Mucosa of rectum (tissue), 2 donors: ENCODE measurements around the gene ATP2C1.
"Not testable (repeated sequence)": the region's sequence is repeated elsewhere in the genome, so short reads cannot be mapped to it uniquely, and the experiment has no call there.

ENCODE experiments used
- H3K27ac ChIP-seq, 2 donors: one replicate each; pipeline ENCODE4 v1.7.0; 2013; ENCODE audit warnings: inconsistent platforms in 2 of 2, low read depth in 2 of 2, low read length in 2 of 2
- H3K27me3 ChIP-seq, 2 donors: one replicate each; pipeline ENCODE4 v1.7.0; 2013; ENCODE audit warnings: low read length in 2 of 2; ENCODE audit not compliant: control insufficient read depth in 2 of 2, insufficient read depth in 2 of 2
- H3K36me3 ChIP-seq, 2 donors: one replicate each; pipeline ENCODE4 v1.7.0; 2013; ENCODE audit warnings: low read length in 2 of 2; ENCODE audit not compliant: control insufficient read depth in 2 of 2, insufficient read depth in 2 of 2
- H3K4me1 ChIP-seq, 2 donors: one replicate each; pipeline ENCODE4 v1.7.0; 2013; ENCODE audit warnings: low read length in 2 of 2, mild to moderate bottlenecking in 1 of 2; ENCODE audit not compliant: control insufficient read depth in 2 of 2, insufficient read depth in 2 of 2
- H3K4me3 ChIP-seq, 2 donors: one replicate each; pipeline ENCODE4 v1.7.0; 2013; ENCODE audit warnings: low read length in 2 of 2
- H3K9ac ChIP-seq, 2 donors: one replicate each; pipeline ENCODE4 v1.7.0; 2013; ENCODE audit warnings: low read length in 2 of 2, low read depth in 1 of 2, mild to moderate bottlenecking in 1 of 2
- H3K9me3 ChIP-seq, 2 donors: one replicate each; pipeline ENCODE4 v1.7.0; 2013; ENCODE audit warnings: low read length in 2 of 2; ENCODE audit not compliant: control insufficient read depth in 2 of 2
- donor health status: healthy.
- donor health status: Normal muscosa, but diverticular disease.

ATP2C1 gene

DNA sequence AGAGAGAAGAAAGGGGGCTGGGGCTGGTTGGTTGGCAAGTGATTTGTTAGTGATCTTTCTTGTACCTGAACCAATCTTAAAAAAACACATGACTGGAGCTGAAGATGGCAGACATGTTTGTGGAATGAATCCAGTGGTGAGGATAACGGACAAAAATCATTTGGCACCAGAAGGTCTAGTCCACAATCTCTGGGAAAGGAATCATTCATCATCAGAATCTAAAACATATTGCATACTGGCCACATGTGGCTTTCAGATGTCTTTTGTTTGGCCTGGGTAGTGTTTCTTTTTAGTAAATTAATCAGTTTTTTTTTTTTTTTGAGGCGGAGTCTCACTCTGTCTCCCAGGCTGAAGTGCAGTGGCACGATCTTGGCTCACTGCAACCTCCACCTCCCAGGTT is 137.8 kb downstream of the ATP2C1 start:
- Histone ChIP-seq H3K4me3 (no peak overlapping the region), H3K9me3 (no peaks in the 10 kb centered on the region), H3K27ac (no peak overlapping the region), H3K36me3 (no peaks in the 10 kb centered on the region), H3K27me3 (no peaks in the 10 kb centered on the region), H3K4me1 (peaks cover 0 to 6% of the 10 kb centered on the region in 2 donors), H3K9ac (no peak overlapping the region)

DNA sequence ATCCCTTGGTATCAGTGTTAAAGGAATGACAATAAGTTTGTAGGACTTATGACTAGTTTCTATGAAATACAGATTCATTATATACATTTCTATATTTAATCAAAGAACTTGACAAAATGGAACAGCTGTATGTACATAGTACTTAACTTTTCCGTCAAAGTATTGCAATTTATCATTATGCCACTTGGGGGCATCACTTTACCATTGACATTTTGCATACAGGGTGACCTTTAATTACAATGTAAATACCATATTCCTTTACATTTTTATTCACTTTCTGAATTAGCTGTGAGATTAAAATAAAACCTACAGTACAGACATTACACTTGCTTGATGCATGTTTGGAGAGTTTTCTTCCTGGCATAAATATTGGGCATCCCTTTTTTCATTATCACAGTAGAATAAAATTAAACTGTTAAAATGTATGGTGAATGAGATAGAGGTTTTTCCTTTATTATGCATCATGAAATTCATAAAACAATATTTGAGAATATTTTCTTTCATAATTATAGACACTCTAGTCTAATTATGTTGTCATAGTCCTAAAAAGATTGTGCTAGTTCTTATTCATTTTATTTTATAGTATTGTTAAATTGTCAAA is 139.7 kb downstream of the ATP2C1 start:
- Histone ChIP-seq H3K27me3 (no peaks in the 10 kb centered on the region), H3K4me1 (no peaks in the 10 kb centered on the region), H3K9ac (no peak overlapping the region), H3K36me3 (no peaks in the 10 kb centered on the region), H3K4me3 (no peak overlapping the region), H3K27ac (no peak overlapping the region), H3K9me3 (no peaks in the 10 kb centered on the region)

DNA sequence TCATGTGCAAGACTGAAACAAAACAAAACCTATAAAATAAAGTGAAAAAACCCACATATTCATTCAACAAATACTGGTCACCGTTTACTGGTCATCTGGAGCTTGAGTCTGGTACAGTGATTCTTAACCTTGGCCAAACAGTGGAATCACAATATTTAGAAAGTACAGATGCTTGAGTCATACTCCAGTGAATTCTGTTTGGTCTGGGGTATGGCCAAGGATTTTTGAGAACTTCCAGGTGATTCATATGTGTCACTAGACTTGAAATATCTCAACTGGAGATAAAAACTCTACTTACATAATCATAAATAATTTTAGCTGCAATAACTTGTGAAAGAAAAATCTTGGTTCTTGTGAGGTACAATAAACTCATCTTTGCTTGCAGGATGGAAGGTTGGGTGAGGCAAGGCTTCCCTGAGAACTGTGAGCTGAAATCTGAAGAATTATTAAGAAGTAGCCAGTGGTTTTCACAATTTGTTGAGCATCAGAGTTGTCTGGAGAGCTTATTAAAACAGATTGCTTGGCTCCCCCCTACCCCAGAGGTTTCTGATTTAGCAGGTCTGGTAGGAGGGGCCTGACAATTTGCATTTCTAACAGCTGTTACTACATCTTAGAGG is 142.4 kb downstream of the ATP2C1 start:
- H3K36me3 ChIP-seq, result no peaks in the 10 kb centered on the region
- H3K9me3 ChIP-seq, result no peaks in the 10 kb centered on the region
- H3K27me3 ChIP-seq, result no peaks in the 10 kb centered on the region
- no peak overlapping the region for H3K4me3 ChIP-seq
- no peak overlapping the region for H3K27ac ChIP-seq
- no peak overlapping the region for H3K9ac ChIP-seq
- no peaks in the 10 kb centered on the region for H3K4me1 ChIP-seq

- H3K9me3 ChIP-seq, result no peaks in the 10 kb centered on the region
- H3K36me3 ChIP-seq, result no peaks in the 10 kb centered on the region
- no peak overlapping the region for H3K4me3 ChIP-seq
- no peaks in the 10 kb centered on the region for H3K4me1 ChIP-seq
- no peak overlapping the region for H3K27ac ChIP-seq
- H3K27me3 ChIP-seq, result no peaks in the 10 kb centered on the region
- no peak overlapping the region for H3K9ac ChIP-seq
Measured at GRCh38 chr3:131036986-131037385, 143.1 kb downstream of the ATP2C1 start.

DNA sequence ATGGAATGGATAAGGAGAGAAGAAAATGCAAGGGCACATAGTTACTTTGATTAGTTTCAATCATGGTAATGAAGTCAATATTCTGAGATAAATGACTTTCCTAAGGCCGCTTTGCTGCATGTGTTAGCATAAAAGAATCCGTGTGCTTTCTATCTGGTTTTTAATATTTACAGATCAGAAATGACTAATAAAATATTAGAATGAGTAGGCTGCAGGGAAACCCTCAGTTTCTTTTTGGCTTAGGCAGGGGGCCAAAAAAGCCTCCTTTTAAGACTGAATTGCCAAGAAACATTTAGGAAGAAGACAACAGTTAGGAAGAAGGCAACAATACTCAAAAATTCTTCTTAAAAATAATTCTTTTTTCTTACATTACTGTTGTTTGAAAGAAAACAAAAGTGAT is 144.4 kb downstream of the ATP2C1 start:
- no peaks in the 10 kb centered on the region for H3K27me3 ChIP-seq
- H3K27ac ChIP-seq, result no peak overlapping the region
- H3K9me3 ChIP-seq, result no peaks in the 10 kb centered on the region
- H3K4me1 ChIP-seq, result no peaks in the 10 kb centered on the region
- H3K36me3 ChIP-seq, result no peaks in the 10 kb centered on the region
- no peak overlapping the region for H3K4me3 ChIP-seq
- no peak overlapping the region for H3K9ac ChIP-seq

DNA sequence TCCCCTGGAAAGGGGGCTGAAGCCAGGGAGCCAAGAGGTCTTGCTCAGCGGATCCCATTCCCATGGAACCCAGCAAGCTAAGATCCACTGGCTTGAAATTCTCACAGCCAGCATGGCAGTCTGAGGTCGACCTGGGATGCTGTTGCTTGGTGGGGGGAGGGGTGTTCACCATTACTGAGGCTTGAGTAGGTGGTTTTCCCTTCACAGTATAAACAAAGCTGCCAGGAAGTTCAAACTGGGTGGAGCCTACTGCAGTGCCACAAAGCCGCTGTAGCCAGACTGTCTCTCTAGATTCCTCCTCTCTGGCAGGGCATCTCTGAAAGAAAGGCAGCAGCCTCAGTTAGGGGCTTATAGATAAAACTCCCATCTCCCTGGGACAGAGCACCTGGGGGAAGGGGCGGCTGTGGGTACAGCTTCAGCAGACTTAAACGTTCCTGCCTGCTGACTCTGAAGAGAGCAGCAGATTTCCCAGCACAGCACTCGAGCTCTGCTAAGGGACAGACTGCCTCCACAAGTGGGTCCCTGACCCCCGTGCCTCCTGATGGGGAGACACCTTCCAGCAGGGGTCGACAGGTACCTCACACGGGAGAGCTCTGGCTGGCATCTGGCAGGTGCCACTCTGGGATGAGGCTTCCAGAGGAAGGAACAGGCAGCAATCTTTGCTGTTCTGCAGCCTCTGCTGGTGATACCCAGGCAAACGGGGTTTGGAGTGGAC is 148.5 kb downstream of the ATP2C1 start:
- H3K4me3 ChIP-seq, H3K36me3 ChIP-seq, H3K9ac ChIP-seq, H3K4me1 ChIP-seq, H3K9me3 ChIP-seq, H3K27ac ChIP-seq, H3K27me3 ChIP-seq: not testable (repeated sequence)

DNA sequence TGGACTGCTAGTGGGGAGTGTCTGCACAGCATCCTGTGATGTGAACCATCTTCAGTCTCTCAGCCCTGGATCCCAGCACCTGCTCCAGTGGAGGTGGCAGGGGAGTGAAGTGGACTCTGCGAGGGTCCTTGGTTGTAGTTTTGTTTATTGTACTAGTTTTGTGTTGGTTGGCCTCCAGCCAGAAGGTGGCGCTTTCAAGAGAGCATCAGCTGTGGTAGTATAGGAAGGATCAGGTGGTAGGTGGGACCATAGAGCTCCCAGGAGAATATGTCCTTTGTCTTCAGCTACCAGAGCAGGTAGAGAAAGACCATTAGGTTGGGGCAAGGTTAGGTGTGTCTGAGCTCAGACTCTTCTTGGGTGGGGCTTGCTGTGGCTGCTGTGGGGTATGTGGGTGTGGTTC is 153.7 kb downstream of the ATP2C1 start:
- no peak overlapping the region for H3K9ac ChIP-seq
- H3K4me3 ChIP-seq, result no peak overlapping the region
- H3K27ac ChIP-seq, result no peak overlapping the region
- no peaks in the 10 kb centered on the region for H3K4me1 ChIP-seq
- H3K27me3 ChIP-seq, result no peaks in the 10 kb centered on the region
- H3K9me3 ChIP-seq, result no peaks in the 10 kb centered on the region
- H3K36me3 ChIP-seq, result no peaks in the 10 kb centered on the region

DNA sequence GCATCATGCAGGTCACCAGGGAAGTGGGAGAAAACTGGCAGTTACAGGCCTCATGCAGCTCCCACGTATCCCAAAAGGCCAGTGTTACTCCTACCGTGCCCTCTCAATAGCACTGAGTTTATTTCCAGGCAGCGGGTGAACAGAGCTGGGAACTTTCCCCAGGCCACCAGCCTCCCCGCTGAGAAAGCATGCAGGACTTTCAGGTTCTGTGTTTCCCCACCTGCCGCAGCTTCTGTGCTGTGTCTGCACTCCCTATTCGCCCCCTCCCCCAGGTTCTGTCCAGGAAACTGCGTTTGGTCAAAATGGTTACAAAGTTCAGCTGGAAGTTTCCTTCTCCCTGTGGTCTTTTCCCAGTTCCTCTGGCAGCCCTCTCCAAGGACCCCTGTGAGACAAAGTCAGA is 154.1 kb downstream of the ATP2C1 start:
- Histone ChIP-seq H3K27me3 (no peaks in the 10 kb centered on the region), H3K36me3 (no peaks in the 10 kb centered on the region), H3K27ac (no peak overlapping the region), H3K9me3 (no peaks in the 10 kb centered on the region), H3K4me3 (no peak overlapping the region), H3K4me1 (no peaks in the 10 kb centered on the region), H3K9ac (no peak overlapping the region)

- Histone ChIP-seq H3K9me3 (no peaks in the 10 kb centered on the region), H3K4me3 (no peak overlapping the region), H3K27me3 (no peaks in the 10 kb centered on the region), H3K4me1 (no peaks in the 10 kb centered on the region), H3K27ac (no peak overlapping the region), H3K9ac (no peak overlapping the region), H3K36me3 (no peaks in the 10 kb centered on the region)
Measured at GRCh38 chr3:131050001-131050400, 156.1 kb downstream of the ATP2C1 start.

- Histone ChIP-seq H3K36me3 (no peaks in the 10 kb centered on the region), H3K4me3 (no peak overlapping the region), H3K9ac (no peak overlapping the region), H3K9me3 (no peaks in the 10 kb centered on the region), H3K4me1 (no peaks in the 10 kb centered on the region), H3K27ac (no peak overlapping the region), H3K27me3 (no peaks in the 10 kb centered on the region)
Measured at GRCh38 chr3:131053043-131053859, 159.4 kb downstream of the ATP2C1 start.
